ENCODE measurements around the gene ATP6V1G2. TPM values are rescaled to one million over a fixed set of nuclear protein-coding genes. Genes with fewer than 3 reads are reported as not detected.

The ATP6V1G2 gene
- total RNA-seq, 1 donor from 2014 or later = 6.8 TPM

- Mint-ChIP-seq H3K4me3 (no peak overlapping the region), H3K27me3 (ENCODE audit: insufficient read depth, low read depth) (no peaks in the 10 kb centered on the region), H3K4me1 (no peaks in the 10 kb centered on the region), H3K27ac (no peak overlapping the region), H3K36me3 (peaks cover 12% of the 10 kb centered on the region), H3K9me3 (no peaks in the 10 kb centered on the region)
- Histone ChIP-seq H3K4me3 (no peak overlapping the region), H3K4me2 (no peak overlapping the region), H4K20me1 (ENCODE audit: low read depth) (no peaks in the 10 kb centered on the region), H3K9me3 (ENCODE audit: low read depth) (no peaks in the 10 kb centered on the region), H3F3A (ENCODE audit: low read depth) (no peaks in the 10 kb centered on the region), H3K27me3 (no peaks in the 10 kb centered on the region), H3K27ac (no peak overlapping the region), H3K9ac (no peak overlapping the region), H3K4me1 (no peaks in the 10 kb centered on the region), H3K79me2 (ENCODE audit: low read depth) (no peaks in the 10 kb centered on the region), H2AFZ (replicated peaks) (no peak overlapping the region), H3K36me3 (no peaks in the 10 kb centered on the region)
- TF ChIP-seq CTCF (IDR thresholded peaks at IDR 0.05) = no peak
- DNase-seq (ENCODE audit: low spot score) = no peak
Measured at GRCh38 chr6:31560697-31561058, 14.3 kb upstream of the ATP6V1G2 start.

GRCh38 chr6:31559958-31560696, 13.7 kb upstream of the ATP6V1G2 start:
- Histone ChIP-seq H3K27ac (no peak overlapping the region), H3K36me3 (no peaks in the 10 kb centered on the region), H2AFZ (replicated peaks) (no peak overlapping the region), H3K27me3 (no peaks in the 10 kb centered on the region), H3K4me3 (no peak overlapping the region), H3K79me2 (ENCODE audit: low read depth) (no peaks in the 10 kb centered on the region), H3F3A (ENCODE audit: low read depth) (no peaks in the 10 kb centered on the region), H3K9me3 (ENCODE audit: low read depth) (no peaks in the 10 kb centered on the region), H3K4me2 (no peak overlapping the region), H3K9ac (no peak overlapping the region), H4K20me1 (ENCODE audit: low read depth) (no peaks in the 10 kb centered on the region), H3K4me1 (no peaks in the 10 kb centered on the region)
- DNase-seq (ENCODE audit: low spot score) = no peak
- TF ChIP-seq EZH2phosphoT487 (IDR thresholded peaks at IDR 0.05) (no peak), EZH2 (IDR thresholded peaks at IDR 0.05) (no peak), CTCF (IDR thresholded peaks at IDR 0.05) (no peak)
- no peaks in the 10 kb centered on the region for H3K9me3 Mint-ChIP-seq
- H3K4me3 Mint-ChIP-seq = no peak overlapping the region
- H3K27me3 Mint-ChIP-seq (ENCODE audit: insufficient read depth, low read depth) = no peaks in the 10 kb centered on the region
- H3K4me1 Mint-ChIP-seq = no peaks in the 10 kb centered on the region
- no peak overlapping the region for H3K27ac Mint-ChIP-seq
- H3K36me3 Mint-ChIP-seq = peaks cover 12% of the 10 kb centered on the region

- Histone ChIP-seq H3K4me2 (no peak overlapping the region), H2AFZ (replicated peaks) (no peak overlapping the region), H4K20me1 (ENCODE audit: low read depth) (no peaks in the 10 kb centered on the region), H3K4me3 (no peak overlapping the region), H3F3A (ENCODE audit: low read depth) (no peaks in the 10 kb centered on the region), H3K79me2 (ENCODE audit: low read depth) (peaks cover 1% of the 10 kb centered on the region), H3K27me3 (no peaks in the 10 kb centered on the region), H3K27ac (no peak overlapping the region), H3K9ac (no peak overlapping the region), H3K4me1 (no peaks in the 10 kb centered on the region), H3K9me3 (ENCODE audit: low read depth) (no peaks in the 10 kb centered on the region), H3K36me3 (no peaks in the 10 kb centered on the region)
- TF ChIP-seq CTCF (IDR thresholded peaks at IDR 0.05) = no peak
- TF ChIP-seq EZH2phosphoT487 (IDR thresholded peaks at IDR 0.05) = no peak
- no peak for TF ChIP-seq EZH2 (IDR thresholded peaks at IDR 0.05)
- Mint-ChIP-seq H3K4me3 (no peak overlapping the region), H3K36me3 (peaks cover 12% of the 10 kb centered on the region), H3K27me3 (ENCODE audit: insufficient read depth, low read depth) (no peaks in the 10 kb centered on the region), H3K27ac (no peak overlapping the region), H3K9me3 (no peaks in the 10 kb centered on the region), H3K4me1 (no peaks in the 10 kb centered on the region)
- DNase-seq (ENCODE audit: low spot score) = no peak
Measured at GRCh38 chr6:31559606-31559957, 13.2 kb upstream of the ATP6V1G2 start.

All from neural progenitor cell (in vitro differentiated cells).